KMS-11 (cell line): ENCODE measurements around the gene GNB1L.

Experiments
- H2AFZ ChIP-seq: fragments of 200-600 bp; sonication (generic); 2 replicates; pipeline ENCODE4 v1.6.1; 2016; ENCODE audit warnings: antibody characterized with exemption, mixed run types, low read depth
- H3K27ac ChIP-seq: fragments of 200-600 bp; sonication (generic); 2 replicates; pipeline ENCODE4 v1.6.1; 2016; ENCODE audit warnings: mild to moderate bottlenecking, mixed run types
- H3K27me3 ChIP-seq: fragments of 200-600 bp; sonication (generic); 2 replicates; pipeline ENCODE4 v1.6.1; 2017; ENCODE audit warnings: mild to moderate bottlenecking, low read depth, mixed run types, moderate library complexity; ENCODE audit not compliant: insufficient read depth
- H3K36me3 ChIP-seq: fragments of 200-600 bp; sonication (generic); 2 replicates; pipeline ENCODE4 v1.6.1; 2017; ENCODE audit warnings: mild to moderate bottlenecking, mixed run types; ENCODE audit not compliant: insufficient read depth
- H3K4me1 ChIP-seq: fragments of 200-600 bp; sonication (generic); 2 replicates; pipeline ENCODE4 v1.6.1; 2016; ENCODE audit warnings: mild to moderate bottlenecking, low read depth, mixed run types; ENCODE audit not compliant: poor library complexity, severe bottlenecking
- H3K4me2 ChIP-seq: fragments of 200-600 bp; sonication (generic); 2 replicates; pipeline ENCODE4 v1.7.0; 2016; ENCODE audit warnings: mild to moderate bottlenecking, mixed run types
- H3K4me3 ChIP-seq: fragments of 200-600 bp; sonication (generic); IDR thresholded peaks from 2 replicates; pipeline ENCODE4 v1.6.1; 2017; ENCODE audit warnings: low read depth, low read length, mixed read lengths; ENCODE audit not compliant: insufficient read depth
- H3K79me2 ChIP-seq: fragments of 200-600 bp; sonication (generic); 2 replicates; pipeline ENCODE4 v1.6.1; 2016; ENCODE audit warnings: low read depth, mixed run types; ENCODE audit not compliant: insufficient read depth
- H3K9ac ChIP-seq: fragments of 200-600 bp; sonication (generic); 2 replicates; pipeline ENCODE4 v1.6.1; 2016; ENCODE audit warnings: mild to moderate bottlenecking, mixed run types
- H4K20me1 ChIP-seq: fragments of 200-600 bp; sonication (generic); 2 replicates; pipeline ENCODE4 v1.6.1; 2016; ENCODE audit warnings: mild to moderate bottlenecking, mixed run types; ENCODE audit not compliant: insufficient read depth
- TF ChIP-seq, protein P1 (sequence below): fragments of 200-600 bp; sonication (generic); conservative IDR thresholded peaks from 2 replicates; pipeline ENCODE4 v1.6.1; 2017; ENCODE audit warnings: low read depth, mild to moderate bottlenecking, antibody characterized with exemption, low read length, moderate library complexity, mixed read lengths

The GNB1L gene

DNA sequence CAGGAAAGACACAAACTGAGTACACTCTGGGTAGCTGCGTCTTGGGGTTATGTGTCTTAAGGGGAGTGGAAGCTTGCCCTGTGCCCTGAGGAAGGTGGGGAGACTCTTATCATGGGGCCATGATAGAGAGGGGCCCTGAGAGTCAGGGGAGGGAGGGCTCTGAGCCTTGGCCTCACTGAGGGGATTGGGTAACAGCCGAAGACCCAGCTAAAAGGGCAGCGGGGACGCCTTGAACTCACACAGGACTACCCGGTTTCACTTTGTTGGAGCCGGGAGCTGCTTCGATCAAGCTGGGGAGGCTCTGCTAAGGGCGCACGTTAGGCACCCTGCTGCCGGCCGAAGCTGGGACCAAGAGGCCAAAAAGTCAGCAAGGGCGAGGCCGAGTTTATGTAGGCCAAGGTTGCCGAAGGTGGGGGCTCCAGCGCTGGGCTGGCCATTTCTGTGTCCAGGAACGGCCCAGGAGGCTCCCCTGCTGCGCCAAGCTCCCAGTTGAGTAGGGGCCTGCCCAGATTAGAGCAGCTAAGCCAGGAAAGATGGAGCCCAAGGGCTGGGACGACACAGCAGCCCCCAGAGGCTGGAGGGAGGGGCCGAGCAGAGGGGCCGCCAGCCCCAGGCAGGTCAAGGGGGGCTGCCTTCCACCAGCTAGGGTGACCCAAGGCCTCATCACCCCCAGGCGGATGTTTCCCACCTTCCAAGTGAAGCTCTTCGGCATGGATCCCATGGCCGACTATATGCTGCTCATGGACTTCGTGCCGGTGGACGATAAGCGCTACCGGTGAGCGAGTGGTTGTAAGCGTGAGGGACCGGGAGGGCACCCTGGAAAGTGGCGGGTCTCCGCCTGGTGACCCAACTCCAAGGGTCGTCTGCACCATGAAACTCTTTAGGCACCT is 91.9 kb downstream of the GNB1L start:
- Histone ChIP-seq H3K4me1 (no peaks in the 10 kb centered on the region), H3K27ac (no peak overlapping the region), H2AFZ (no peak overlapping the region), H3K36me3 (no peaks in the 10 kb centered on the region), H4K20me1 (no peaks in the 10 kb centered on the region), H3K79me2 (no peaks in the 10 kb centered on the region), H3K27me3 (peaks cover 27% of the 10 kb centered on the region; the same call in 1 of the 2 replicates), H3K4me3 (no peak overlapping the region), H3K4me2 (no peak overlapping the region), H3K9ac (no peak overlapping the region)
- TF ChIP-seq, protein P1, sequence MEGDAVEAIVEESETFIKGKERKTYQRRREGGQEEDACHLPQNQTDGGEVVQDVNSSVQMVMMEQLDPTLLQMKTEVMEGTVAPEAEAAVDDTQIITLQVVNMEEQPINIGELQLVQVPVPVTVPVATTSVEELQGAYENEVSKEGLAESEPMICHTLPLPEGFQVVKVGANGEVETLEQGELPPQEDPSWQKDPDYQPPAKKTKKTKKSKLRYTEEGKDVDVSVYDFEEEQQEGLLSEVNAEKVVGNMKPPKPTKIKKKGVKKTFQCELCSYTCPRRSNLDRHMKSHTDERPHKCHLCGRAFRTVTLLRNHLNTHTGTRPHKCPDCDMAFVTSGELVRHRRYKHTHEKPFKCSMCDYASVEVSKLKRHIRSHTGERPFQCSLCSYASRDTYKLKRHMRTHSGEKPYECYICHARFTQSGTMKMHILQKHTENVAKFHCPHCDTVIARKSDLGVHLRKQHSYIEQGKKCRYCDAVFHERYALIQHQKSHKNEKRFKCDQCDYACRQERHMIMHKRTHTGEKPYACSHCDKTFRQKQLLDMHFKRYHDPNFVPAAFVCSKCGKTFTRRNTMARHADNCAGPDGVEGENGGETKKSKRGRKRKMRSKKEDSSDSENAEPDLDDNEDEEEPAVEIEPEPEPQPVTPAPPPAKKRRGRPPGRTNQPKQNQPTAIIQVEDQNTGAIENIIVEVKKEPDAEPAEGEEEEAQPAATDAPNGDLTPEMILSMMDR, result no peak

DNA sequence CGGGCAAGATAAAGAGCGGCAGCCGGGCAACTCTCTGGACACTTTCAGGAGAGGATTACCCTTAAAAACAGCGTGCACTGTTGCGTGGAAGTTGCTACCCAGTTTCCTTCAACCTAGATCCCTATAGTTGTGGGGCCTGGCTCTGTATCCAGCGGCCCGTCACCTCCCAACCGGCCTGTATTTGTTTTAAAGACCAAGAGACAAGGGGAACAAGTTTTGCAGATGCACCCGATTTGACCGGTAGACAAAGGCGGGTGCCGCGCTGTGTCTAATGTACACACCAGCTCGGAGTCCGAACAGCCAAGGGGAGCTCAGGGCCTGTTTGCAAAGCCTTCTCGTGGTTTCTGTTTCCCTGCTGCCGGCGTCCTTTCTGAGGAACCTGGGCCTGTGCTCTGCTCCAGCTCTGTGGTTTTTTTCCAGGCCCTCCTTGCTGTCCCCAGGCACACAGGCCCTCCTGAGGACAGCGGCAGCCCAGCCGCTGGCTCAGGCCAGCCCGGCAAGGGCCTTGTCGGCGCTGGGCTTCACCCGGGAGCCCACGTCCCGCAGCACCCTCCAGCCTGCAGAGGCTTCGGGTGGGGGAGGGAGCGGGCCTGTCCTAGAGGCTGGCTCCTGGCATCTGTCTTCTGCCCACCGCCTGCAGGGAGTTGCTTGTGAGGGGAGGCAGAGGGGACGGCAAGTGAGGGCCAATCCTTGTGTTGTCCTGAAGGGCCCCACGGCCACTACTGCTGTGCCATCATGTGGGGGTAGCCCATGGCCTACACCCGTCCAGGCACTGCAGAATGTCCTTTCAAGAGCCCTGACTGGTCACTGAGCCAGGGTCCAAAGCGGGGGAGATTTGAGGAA is 92.7 kb downstream of the GNB1L start:
- Histone ChIP-seq H3K4me2 (no peak overlapping the region), H3K79me2 (no peaks in the 10 kb centered on the region), H4K20me1 (no peaks in the 10 kb centered on the region), H3K36me3 (no peaks in the 10 kb centered on the region), H3K27ac (no peak overlapping the region), H3K4me3 (no peak overlapping the region), H3K9ac (no peak overlapping the region), H2AFZ (no peak overlapping the region), H3K27me3 (peaks cover 18% of the 10 kb centered on the region; the same call in 1 of the 2 replicates), H3K4me1 (peaks cover 7% of the 10 kb centered on the region)
- TF ChIP-seq, protein P1, result no peak

DNA sequence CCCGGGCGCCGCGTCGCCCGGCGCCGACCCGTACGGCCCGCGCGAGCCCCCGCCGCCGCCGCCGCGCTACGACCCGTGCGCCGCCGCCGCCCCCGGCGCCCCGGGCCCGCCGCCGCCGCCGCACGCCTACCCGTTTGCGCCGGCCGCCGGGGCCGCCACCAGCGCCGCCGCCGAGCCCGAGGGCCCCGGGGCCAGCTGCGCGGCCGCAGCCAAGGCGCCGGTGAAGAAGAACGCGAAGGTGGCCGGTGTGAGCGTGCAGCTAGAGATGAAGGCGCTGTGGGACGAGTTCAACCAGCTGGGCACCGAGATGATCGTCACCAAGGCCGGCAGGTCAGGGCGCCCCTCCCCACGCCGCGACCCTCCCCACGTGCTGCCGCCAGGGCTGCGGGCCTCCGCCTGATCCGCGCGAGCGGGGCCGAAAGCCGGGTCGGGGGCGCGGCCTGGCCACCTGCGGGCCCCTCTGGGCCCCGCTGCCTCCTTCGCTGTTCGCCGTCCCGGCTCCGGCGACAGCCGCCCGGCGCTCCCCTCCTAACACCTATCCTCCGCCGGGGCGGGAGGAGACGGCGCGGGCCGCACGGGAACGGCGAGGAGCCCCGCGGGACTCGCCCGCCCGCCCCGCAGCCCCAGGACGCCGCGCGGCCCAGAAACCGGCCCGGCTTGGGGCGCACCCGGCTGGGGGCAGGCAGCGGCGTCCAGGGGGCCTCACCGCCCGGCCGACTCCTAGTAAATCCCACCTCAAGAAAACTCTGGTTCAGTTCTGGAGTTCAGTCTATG is 93.5 kb downstream of the GNB1L start:
- no peak overlapping the region for H3K4me3 ChIP-seq
- H3K36me3 ChIP-seq, result no peaks in the 10 kb centered on the region
- no peaks in the 10 kb centered on the region for H3K79me2 ChIP-seq
- no peaks in the 10 kb centered on the region for H4K20me1 ChIP-seq
- H2AFZ ChIP-seq, result no peak overlapping the region
- no peak overlapping the region for H3K9ac ChIP-seq
- no peak overlapping the region for H3K4me2 ChIP-seq
- H3K27me3 ChIP-seq, result peaks cover 19% of the 10 kb centered on the region; the same call in 1 of the 2 replicates
- H3K4me1 ChIP-seq, result peaks cover 8% of the 10 kb centered on the region
- TF ChIP-seq, protein P1, result no peak
- no peak overlapping the region for H3K27ac ChIP-seq
